ENCODE results near the gene GCGR.

- TF ChIP-seq CTCF (IDR thresholded peaks at IDR 0.05 in 8 of 11, conservative IDR thresholded peaks at IDR 0.05 in 3 of 11) (no peak), POLR2A (IDR thresholded peaks at IDR 0.05) (no peak)
These were observed 48.3 kb downstream of the GCGR start for GRCh38 chr17:81852237-81852636.
